Fibroblast of skin of back (primary cell): ENCODE data around the gene FSTL1.

Experiments used
- DNase-seq: peaks from one replicate; pipeline ENCODE4 v3.0.0-alpha.2; 2013

FSTL1 gene

DNA sequence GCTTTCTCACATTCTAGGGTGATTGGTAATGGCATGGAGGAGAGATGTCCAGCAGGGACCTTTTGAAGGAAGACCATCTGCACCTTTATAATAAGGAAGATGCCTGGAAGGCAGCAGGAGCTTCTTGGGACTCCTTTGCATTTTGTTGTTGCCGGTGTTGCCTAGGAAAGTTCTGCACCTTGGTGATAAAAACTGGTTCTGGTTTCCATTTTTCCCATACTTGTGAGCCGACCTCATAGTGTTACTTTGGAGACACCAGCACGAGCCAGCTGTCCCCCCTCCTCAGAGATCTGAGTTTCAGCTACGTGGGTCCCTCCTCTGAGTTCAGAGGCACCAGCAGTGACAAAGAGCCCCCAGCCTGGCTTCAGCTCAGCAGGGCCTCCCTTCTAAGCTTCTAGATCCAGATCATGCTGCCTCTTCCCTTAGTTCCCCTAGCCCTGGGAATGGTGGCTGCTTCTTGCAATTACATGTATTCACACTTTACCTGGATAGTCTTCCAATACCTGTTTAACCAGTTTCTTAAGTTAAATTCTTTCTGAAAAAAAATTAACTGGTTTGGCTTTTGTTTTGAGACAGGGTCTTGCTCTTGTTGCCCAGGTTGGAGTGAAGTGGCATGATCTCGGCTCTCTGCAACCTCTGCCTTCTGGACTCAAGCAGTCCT, 18.0 kb upstream of the FSTL1 start:
- DNase-seq: no peak

DNA sequence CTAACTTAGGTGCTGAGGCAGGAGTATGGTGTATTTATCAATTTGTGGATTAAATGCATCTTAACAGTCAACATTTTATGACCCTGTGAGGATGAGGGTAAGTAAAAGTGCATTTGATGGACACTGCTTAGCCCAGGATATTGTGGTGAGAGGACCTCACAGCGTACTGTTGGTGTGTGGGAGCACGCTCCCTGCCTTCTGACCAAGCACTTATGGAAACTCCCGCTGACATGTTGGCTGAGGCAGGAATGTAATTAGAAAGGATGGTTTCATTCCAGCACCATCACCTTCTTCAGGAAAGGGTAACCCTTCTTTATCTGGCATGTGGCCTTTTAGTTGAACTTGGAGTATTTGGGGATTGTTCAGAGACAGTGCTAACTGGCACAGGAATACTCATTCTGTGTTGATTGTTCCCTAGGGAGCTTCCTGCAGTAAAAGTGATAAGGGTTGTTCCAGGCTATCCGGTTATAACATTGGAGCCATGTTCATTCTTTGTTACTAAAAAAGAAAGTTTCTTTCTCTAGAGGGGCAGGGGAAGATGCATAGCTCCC, 11.7 kb upstream of the FSTL1 start:
- DNase-seq: no peak

GRCh38 chr3:120461416-120461815, 10.6 kb upstream of the FSTL1 start:
- no peak for DNase-seq

- DNase-seq: peak; percentile 34
These were observed 10.1 kb upstream of the FSTL1 start for GRCh38 chr3:120460862-120461261.

DNA sequence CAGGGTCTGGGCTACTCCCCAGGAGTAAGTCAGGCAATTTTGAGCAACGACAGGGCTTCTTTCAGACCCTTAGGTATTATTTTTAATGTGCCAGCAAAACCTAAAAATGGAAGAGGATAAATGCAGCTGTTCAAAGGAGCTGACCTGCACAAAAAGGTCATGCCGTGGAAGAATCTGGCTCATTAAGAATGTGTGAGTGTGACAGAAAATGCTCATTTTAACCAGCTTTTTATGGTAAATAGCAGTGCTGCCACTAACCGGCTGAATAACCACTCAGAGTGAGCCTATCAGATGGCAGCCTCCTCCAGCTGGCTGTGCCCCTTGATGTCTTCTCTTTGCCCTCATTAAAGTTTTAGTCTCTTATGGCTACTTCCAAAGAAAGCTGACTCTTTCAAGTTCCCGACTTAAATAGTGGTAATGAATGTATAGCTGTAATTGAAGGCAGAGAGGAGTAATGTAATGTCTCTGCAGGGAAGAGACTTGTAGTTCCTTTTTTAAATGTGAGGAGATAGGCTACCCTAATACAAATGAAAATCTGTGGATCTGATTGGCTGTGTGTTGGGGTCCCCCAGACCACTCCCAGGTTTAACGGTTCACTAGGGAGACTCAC, 9.5 kb upstream of the FSTL1 start:
- no peak for DNase-seq

DNA sequence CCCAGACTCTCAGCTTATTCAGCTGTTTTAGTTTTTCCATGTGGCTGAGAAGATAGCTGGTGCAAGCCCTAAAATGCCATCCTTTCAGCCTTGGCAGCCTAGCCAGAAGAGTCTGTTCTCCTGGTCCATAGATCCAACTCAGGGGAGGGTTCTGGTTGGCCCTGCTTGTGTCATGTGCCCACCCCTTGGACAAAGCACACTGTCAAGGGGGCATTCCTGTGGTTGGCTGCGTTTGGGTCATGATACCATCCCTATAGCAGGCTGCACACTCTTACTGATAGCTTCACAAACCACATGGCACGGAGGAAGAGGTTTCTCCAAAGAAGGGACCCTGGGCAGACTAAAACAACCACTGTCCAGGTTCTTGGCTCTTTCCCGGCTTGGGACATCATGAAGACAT, 8.4 kb upstream of the FSTL1 start:
- peak; percentile 37 for DNase-seq

DNA sequence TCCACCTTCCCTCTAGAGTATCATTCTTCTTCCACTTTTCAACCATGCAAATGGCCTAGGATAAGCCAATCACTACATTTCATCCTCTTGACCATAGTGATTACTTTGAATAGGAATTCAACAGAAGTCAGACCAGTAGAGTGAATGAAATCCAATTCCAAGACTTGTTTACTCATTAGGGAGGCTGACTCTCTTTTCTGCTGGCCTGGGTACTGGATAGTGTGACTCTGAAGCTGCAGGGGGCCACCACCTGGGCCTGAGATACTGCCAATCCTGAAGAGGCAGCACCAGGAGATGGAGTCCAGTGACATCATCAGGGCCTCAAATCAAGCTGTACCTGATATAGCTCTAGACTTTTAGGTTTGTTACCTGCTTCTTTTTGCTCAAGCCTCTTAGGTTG, 7.0 kb upstream of the FSTL1 start:
- DNase-seq: no peak

GRCh38 chr3:120454076-120454689, 3.4 kb upstream of the FSTL1 start:
- DNase-seq: no peak

DNA sequence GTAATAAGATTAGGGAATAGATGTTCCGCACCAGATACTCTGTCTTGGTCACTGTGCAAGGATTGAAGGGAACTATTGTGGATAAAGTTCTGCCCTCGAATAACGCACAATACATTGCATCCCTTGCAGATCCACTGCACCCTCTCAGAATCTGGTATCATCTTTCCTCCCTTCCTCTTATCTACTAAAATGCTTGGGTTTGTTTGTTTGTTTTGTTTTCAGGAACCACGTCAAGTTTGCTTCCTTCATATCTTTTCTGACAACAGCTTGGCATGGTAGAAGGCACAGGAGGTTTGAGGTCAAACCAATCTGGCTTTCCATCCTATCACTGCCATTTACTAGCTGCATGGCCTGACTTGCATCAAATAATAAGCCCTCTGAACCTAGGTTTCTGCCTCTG, 2.0 kb upstream of the FSTL1 start:
- DNase-seq: no peak

DNA sequence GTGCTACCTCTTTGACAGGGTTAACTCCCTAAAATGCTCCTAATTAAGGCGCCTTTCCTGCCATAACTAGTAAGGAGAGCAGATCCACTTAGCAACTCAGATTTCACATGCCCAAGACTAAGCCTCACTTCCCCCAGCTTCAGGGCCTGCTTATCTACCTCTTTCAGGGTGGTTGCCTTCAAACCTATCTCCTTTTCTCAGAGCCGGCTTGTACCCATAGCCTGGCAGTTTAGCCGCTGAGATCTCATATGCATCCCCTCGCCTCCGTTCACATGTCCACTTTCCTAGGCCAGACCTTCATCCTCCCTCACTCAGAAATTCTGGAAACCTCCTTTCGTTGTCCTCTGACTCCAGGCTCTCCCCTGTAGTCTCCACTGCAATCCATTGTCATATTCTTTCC, 1.0 kb upstream of the FSTL1 start:
- no peak for DNase-seq

DNA sequence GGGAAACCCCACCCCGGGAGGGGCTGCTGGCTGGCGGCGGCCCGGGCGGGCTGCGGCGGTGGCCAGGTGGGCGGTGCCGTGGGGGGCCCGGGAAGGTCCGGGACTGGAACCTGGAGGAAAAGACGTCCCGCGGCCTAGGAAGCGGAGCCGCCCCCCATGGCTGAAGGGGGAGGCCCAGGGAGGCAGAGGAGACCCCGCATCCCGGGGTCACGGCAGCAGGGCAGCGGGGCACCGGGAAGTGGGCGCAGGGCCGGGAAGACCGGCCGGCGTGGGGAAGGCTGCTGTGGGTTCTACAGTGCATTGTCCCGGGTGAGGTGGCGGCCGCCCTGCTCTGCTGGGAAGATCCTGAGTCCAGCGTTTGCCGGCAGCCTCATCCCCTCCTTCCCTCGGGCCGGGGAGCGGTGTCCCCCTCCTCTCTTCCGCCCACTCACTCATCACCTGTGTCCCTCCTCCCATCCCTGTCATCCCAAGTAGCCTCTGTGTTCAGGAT, 525 bp upstream of the FSTL1 start:
- DNase-seq: no peak

GRCh38 chr3:120449701-120450599, 842 bp downstream of the FSTL1 start:
- DNase-seq: peak; percentile 91

DNA sequence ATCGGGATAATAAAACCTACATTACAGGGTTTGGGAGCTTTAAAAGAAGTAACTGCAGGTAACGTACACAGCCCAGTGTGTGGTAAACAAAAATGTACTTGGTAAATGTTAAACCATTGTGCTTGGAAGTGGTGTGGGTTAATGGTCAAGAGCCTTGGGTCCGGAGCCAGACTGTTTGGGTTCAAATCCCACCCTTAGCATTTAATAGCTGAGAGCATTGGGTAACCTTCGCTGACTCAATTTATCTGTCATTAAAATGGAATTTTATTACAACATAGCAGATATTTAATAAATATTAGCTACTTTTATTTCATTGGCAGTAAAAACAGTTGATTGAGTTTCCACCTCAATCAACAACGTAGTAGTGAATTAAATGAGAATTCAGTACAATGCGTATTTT, 1.5 kb downstream of the FSTL1 start:
- DNase-seq: peak; percentile 63

DNA sequence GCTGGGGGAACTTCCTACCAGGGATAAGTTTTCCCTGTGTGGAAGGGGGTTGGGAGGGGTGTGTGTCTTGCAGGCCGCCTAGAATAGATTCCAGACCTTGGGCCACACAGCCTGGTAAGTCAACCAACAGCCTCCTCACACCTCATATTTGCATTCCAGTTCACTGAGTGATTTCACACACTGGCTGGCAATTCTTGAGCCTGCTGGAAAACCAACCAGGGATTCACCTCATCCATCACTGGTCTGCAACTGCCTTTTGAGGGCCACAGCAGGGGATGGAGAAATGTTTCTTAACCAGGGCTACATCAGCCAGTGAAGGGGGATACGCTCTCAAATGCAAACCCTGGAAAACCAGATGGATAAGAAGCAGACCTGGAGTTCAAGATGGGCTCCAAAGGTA, 2.0 kb downstream of the FSTL1 start:
- DNase-seq: peak; percentile 96

DNA sequence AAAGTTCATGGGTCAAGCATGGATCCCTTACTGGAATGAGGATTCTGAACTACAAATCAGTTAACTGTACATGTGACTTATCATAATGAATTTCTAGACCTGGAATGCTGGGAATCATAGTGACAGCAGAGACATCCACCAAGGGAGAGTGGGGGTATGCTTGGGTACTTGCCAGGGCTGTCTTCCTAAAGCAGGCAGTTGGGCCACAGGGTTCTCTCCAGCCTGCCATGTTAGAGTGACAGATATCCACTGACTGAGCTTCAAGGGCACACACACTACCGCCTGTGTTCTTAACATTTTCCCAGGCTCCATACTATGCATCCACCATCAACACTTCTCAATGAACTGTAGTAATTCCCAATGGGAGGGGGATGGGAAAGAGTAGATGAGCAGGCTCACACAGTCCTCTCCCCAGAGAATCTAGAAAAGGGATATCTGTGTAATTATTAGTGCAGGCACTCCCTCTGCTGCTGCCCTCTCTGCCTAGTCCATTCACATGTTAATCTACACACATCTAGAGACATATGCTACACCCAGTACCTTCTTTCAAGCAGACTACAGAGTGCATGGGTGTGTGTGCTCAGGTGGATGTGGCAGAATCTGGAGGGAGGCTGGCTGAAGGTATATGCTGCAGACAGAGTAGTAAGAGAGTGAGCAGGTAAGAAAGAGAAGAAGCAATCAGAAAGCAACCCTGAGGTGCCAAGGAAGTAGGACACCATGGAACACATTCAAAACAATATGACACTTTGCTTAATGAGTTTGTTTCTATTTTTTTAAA, 3.7 kb downstream of the FSTL1 start:
- DNase-seq: no peak

GRCh38 chr3:120445654-120446053, 5.1 kb downstream of the FSTL1 start:
- DNase-seq: no peak

- no peak for DNase-seq
These were observed 7.1 kb downstream of the FSTL1 start for GRCh38 chr3:120443626-120444123.

GRCh38 chr3:120442975-120443517, 7.7 kb downstream of the FSTL1 start:
- DNase-seq: peak; percentile 27

DNA sequence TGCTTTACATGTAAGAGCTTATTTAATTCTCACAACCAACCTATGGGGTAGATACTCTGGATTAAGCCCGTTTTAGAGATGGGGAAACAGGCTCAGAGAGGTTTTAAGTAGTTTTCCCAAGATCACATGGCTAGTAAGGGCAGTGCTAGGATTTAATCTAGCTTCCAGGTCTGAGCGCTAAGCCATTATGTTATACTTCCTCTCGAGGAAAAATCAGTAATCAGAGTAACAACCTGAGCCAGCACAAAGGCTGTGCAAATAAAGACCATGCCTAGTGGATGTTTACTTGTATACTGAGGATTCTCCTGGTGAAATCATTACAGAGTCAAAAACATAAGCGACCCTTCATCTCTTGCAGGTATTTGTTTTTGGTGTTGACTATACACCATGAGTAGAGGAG, 9.0 kb downstream of the FSTL1 start:
- no peak for DNase-seq

GRCh38 chr3:120440762-120441161, 10.0 kb downstream of the FSTL1 start:
- no peak for DNase-seq

- peak; percentile 83 for DNase-seq
These were observed 10.6 kb downstream of the FSTL1 start for GRCh38 chr3:120440001-120440703.
